Measurements from ENCODE around the gene FAM20C.

The FAM20C gene

GRCh38 chr7:233249-234035 lies 41.1 kb downstream of the FAM20C start:
- TF ChIP-seq CTCF (IDR thresholded peaks at IDR 0.05; ENCODE audit: control insufficient read depth, insufficient read depth, low read depth, low read length, missing control alignments) = no peak
- no peak overlapping the region for H3K4me3 ChIP-seq (ENCODE audit: control insufficient read depth, low read depth, low read length)
- no peak for DNase-seq (ENCODE audit: low read depth)

GRCh38 chr7:234051-234707 lies 41.8 kb downstream of the FAM20C start:
- DNase-seq (ENCODE audit: low read depth) = no peak
- no peak for TF ChIP-seq CTCF (IDR thresholded peaks at IDR 0.05; ENCODE audit: control insufficient read depth, insufficient read depth, low read depth, low read length, missing control alignments)
- no peak overlapping the region for H3K4me3 ChIP-seq (ENCODE audit: control insufficient read depth, low read depth, low read length)

- no peak for DNase-seq (ENCODE audit: low read depth)
- no peak overlapping the region for H3K4me3 ChIP-seq (ENCODE audit: control insufficient read depth, low read depth, low read length)
- TF ChIP-seq CTCF (IDR thresholded peaks at IDR 0.05; ENCODE audit: control insufficient read depth, insufficient read depth, low read depth, low read length, missing control alignments) = no peak
Observed at GRCh38 chr7:234708-235553, 42.6 kb downstream of the FAM20C start.

- H3K4me3 ChIP-seq (ENCODE audit: control insufficient read depth, low read depth, low read length) = no peak overlapping the region
- TF ChIP-seq CTCF (IDR thresholded peaks at IDR 0.05; ENCODE audit: control insufficient read depth, insufficient read depth, low read depth, low read length, missing control alignments) = no peak
- no peak for DNase-seq (ENCODE audit: low read depth)
Observed at GRCh38 chr7:235576-236395, 43.4 kb downstream of the FAM20C start.

- no peak for TF ChIP-seq CTCF (IDR thresholded peaks at IDR 0.05; ENCODE audit: control insufficient read depth, insufficient read depth, low read depth, low read length, missing control alignments)
- DNase-seq (ENCODE audit: low read depth) = no peak
- no peak overlapping the region for H3K4me3 ChIP-seq (ENCODE audit: control insufficient read depth, low read depth, low read length)
Observed at GRCh38 chr7:236967-237366, 44.6 kb downstream of the FAM20C start.

- DNase-seq (ENCODE audit: low read depth) = no peak
- no peak overlapping the region for H3K4me3 ChIP-seq (ENCODE audit: control insufficient read depth, low read depth, low read length)
- no peak for TF ChIP-seq CTCF (IDR thresholded peaks at IDR 0.05; ENCODE audit: control insufficient read depth, insufficient read depth, low read depth, low read length, missing control alignments)
Observed at GRCh38 chr7:237385-237784, 45.0 kb downstream of the FAM20C start.

Measured in AG09309 (cell line).